CD4-positive, CD25-positive, alpha-beta regulatory T cell (primary cell): ENCODE measurements around the gene CNTNAP4. TPM values are rescaled to one million over a fixed set of nuclear protein-coding genes. Genes with fewer than 3 reads are reported as not detected.

Source experiments
- ATAC-seq, 2 donors: fragments of 150-1000 bp; cut with Tn5 transposase; one replicate each; pipeline ENCODE4 v1.10.0; 2021; ENCODE audit warnings: low read depth in 2 of 2, moderate number of reproducible peaks in 2 of 2, moderate library complexity in 1 of 2
- DNase-seq, 3 donors: peaks; one replicate each; pipeline versions ENCODE4 v3.0.0 to v3.0.0-alpha.2; 2012 to 2022; ENCODE audit warnings: mixed read lengths in 1 of 3
- H3K27ac ChIP-seq: one replicate; pipeline ENCODE4 v1.7.0; 2013; ENCODE audit warnings: mild to moderate bottlenecking, low read length; ENCODE audit not compliant: insufficient read depth, poor library complexity, severe bottlenecking
- H3K27me3 ChIP-seq: one replicate; pipeline ENCODE4 v1.7.0; 2013; ENCODE audit warnings: low read length; ENCODE audit not compliant: control insufficient read depth, insufficient read depth
- H3K36me3 ChIP-seq: one replicate; pipeline ENCODE4 v1.7.0; 2013; ENCODE audit warnings: mild to moderate bottlenecking, low read length, moderate library complexity; ENCODE audit not compliant: control insufficient read depth, insufficient read depth
- H3K4me1 ChIP-seq: 2 replicates; pipeline ENCODE4 v1.7.0; 2013; ENCODE audit warnings: mild to moderate bottlenecking, low read length; ENCODE audit not compliant: insufficient read depth, control insufficient read depth, poor library complexity, severe bottlenecking
- H3K4me3 ChIP-seq: one replicate; pipeline ENCODE4 v1.7.0; 2013; ENCODE audit warnings: low read depth, mild to moderate bottlenecking, low read length, moderate library complexity
- H3K9me3 ChIP-seq, 2 experiments: 1 replicate in 1 of 2; 2 replicates in 1 of 2; pipeline ENCODE4 v1.7.0; 2013; ENCODE audit warnings: low read length in 2 of 2, mild to moderate bottlenecking in 1 of 2, moderate library complexity in 1 of 2; ENCODE audit not compliant: control insufficient read depth in 2 of 2
- H3K27ac Mint-ChIP-seq, 3 donors: one replicate each; pipeline ENCODE4 v1.8.0; 2020 to 2022; ENCODE audit warnings: mild to moderate bottlenecking in 3 of 3, mixed read lengths in 3 of 3, moderate library complexity in 2 of 3
- H3K27me3 Mint-ChIP-seq: one replicate; pipeline ENCODE4 v1.8.0; 2022; ENCODE audit warnings: mild to moderate bottlenecking, mixed read lengths
- H3K36me3 Mint-ChIP-seq: one replicate; pipeline ENCODE4 v1.8.0; 2020; ENCODE audit warnings: mixed read lengths
- H3K4me1 Mint-ChIP-seq, 4 donors: one replicate each; pipeline ENCODE4 v1.8.0; 2020 to 2022; ENCODE audit warnings: mixed read lengths in 4 of 4, mild to moderate bottlenecking in 1 of 4
- H3K4me3 Mint-ChIP-seq, 4 donors: one replicate each; pipeline ENCODE4 v1.8.0; 2020 to 2022; ENCODE audit warnings: mild to moderate bottlenecking in 4 of 4, mixed read lengths in 4 of 4, moderate library complexity in 3 of 4
- H3K9me3 Mint-ChIP-seq, 7 donors: one replicate each; pipeline ENCODE4 v1.8.0; 2020 to 2022; ENCODE audit warnings: mixed read lengths in 7 of 7, mild to moderate bottlenecking in 3 of 7, moderate library complexity in 2 of 7
- polyA plus RNA-seq, 4 donors: library from polyadenylated mRNA; unstranded; fragments of 300-500 nt; fragmentation: Illumina TruSeq; gene quantifications; one replicate each; pipeline ENCODE4 v1.2.3, GENCODE V29; 2021
- total RNA-seq: library from RNA; stranded (reverse); gene quantifications from one replicate; pipeline ENCODE4 v1.2.3, GENCODE V29; 2022

Gene CNTNAP4
- total and polyA plus RNA-seq, 5 donors from 2014 or later: not detected

GRCh38 chr16:76246587-76246986, 30.6 kb upstream of the CNTNAP4 start:
- DNase-seq (no peak), ATAC-seq (no peak)
- Histone ChIP-seq H3K27me3 (no peaks in the 10 kb centered on the region), H3K27ac (no peak overlapping the region), H3K9me3 (no peaks in the 10 kb centered on the region), H3K4me3 (no peak overlapping the region), H3K4me1 (no peaks in the 10 kb centered on the region), H3K36me3 (no peaks in the 10 kb centered on the region)
- Mint-ChIP-seq H3K27me3 (no peaks in the 10 kb centered on the region), H3K4me3 (no peak overlapping the region), H3K27ac (no peak overlapping the region), H3K4me1 (no peaks in the 10 kb centered on the region), H3K9me3 (peaks cover 2 to 26% (median 8%) of the 10 kb centered on the region in 7 donors), H3K36me3 (no peaks in the 10 kb centered on the region)

DNA sequence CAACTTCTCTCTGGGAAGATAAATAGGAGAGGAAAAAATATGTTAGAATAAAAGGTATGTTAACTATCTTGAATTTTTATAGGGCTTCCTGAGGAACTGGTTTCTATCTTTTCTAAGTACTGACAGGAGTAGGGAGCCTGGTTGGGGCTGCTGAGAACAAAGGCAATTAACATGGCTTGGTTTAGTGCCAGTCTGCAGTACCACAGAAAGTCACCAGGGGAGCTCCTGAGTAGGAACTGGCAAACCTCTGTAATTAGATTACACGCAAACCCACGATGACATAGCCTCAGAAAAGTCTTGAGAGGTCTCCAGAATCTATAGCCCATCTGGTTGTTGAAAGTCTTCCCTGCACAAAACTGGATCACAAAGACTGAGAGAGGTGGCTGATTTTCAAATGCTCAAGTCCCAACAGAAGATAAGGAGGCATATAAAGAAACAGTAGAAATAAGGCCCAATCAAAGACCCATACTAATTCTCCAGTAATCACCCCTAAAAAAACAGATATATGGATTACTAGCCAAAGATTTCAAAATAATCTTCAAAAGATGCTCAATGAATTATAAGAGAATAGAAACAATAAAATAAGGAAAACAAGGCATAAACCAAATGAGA, 11.7 kb upstream of the CNTNAP4 start:
- DNase-seq (peak in 1 of 3 donors; percentile 13), ATAC-seq (no peak)
- H3K4me3 ChIP-seq: no peak overlapping the region
- H3K27ac ChIP-seq: no peak overlapping the region
- H3K4me1 ChIP-seq: no peaks in the 10 kb centered on the region
- H3K9me3 ChIP-seq: no peaks in the 10 kb centered on the region
- Mint-ChIP-seq H3K9me3 (peaks cover 2 to 32% (median 5%) of the 10 kb centered on the region in 7 donors), H3K4me1 (no peaks in the 10 kb centered on the region), H3K36me3 (no peaks in the 10 kb centered on the region), H3K27me3 (no peaks in the 10 kb centered on the region), H3K27ac (no peak overlapping the region), H3K4me3 (no peak overlapping the region)
- H3K27me3 ChIP-seq: no peaks in the 10 kb centered on the region
- no peaks in the 10 kb centered on the region for H3K36me3 ChIP-seq

DNA sequence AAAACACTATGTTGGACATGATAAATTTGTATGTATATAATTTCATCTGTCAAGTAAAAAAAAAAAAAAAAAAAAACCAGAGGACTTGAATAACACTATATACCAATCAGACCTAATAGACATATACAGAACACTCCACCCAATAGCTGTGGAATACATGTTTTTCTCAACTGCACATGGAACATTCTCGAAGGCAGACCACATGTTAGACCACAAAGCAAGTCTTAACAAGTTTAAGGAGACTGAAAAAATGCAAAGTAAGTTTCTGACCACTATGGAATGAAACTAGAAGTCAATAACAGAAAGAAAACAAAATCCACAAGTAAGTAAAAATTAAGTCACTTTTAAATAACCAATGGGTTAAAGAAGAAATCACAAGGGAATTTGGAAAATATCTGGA, 8.4 kb upstream of the CNTNAP4 start:
- no peaks in the 10 kb centered on the region for H3K36me3 Mint-ChIP-seq
- peaks cover 3 to 35% (median 7%) of the 10 kb centered on the region in 7 donors for H3K9me3 Mint-ChIP-seq
- H3K27me3 Mint-ChIP-seq: no peaks in the 10 kb centered on the region
- ATAC-seq: no peak
- Histone ChIP-seq H3K27me3 (no peaks in the 10 kb centered on the region), H3K9me3 (no peaks in the 10 kb centered on the region), H3K27ac (no peak overlapping the region), H3K36me3 (no peaks in the 10 kb centered on the region), H3K4me1 (no peaks in the 10 kb centered on the region), H3K4me3 (no peak overlapping the region)
- no peak overlapping the region for H3K27ac Mint-ChIP-seq
- no peaks in the 10 kb centered on the region for H3K4me1 Mint-ChIP-seq
- DNase-seq: no peak
- H3K4me3 Mint-ChIP-seq: no peak overlapping the region

DNA sequence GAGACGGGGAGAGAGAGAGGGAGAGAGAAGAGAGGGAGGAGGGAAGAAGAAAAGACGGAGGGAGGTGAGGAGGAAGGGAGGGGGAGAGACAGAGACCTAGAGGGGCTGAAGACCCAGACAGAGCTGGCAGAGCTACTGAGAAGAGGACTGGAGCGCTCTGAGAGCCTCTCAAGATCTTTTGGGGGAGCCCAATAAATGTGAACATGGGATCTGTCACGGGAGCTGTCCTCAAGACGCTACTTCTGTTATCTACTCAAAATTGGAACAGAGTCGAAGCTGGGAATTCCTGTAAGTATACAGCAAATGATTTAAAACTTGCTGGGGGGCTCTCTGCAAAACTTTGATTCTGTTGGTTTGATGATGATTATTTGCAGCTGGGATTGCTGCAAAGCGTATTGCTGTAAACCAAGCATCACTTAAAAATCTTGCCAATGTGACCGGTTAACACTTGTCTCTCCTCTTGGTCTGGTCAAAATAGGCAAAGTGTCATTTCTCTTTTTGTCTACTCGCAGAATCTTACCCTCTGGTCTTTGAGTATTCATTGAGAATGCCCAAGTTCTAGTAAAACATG, 344 bp downstream of the CNTNAP4 start:
- no peaks in the 10 kb centered on the region for H3K4me1 Mint-ChIP-seq
- no peak overlapping the region for H3K4me3 ChIP-seq
- no peak for ATAC-seq
- H3K4me3 Mint-ChIP-seq: no peak overlapping the region
- no peaks in the 10 kb centered on the region for H3K4me1 ChIP-seq
- peaks cover 0 to 6% (median 2%) of the 10 kb centered on the region in 7 donors for H3K9me3 Mint-ChIP-seq
- no peak overlapping the region for H3K27ac ChIP-seq
- no peaks in the 10 kb centered on the region for H3K36me3 ChIP-seq
- no peaks in the 10 kb centered on the region for H3K27me3 ChIP-seq
- H3K9me3 ChIP-seq: no peaks in the 10 kb centered on the region
- no peak overlapping the region for H3K27ac Mint-ChIP-seq
- H3K36me3 Mint-ChIP-seq: no peaks in the 10 kb centered on the region
- no peak for DNase-seq
- peaks cover 4% of the 10 kb centered on the region for H3K27me3 Mint-ChIP-seq

- peaks cover 0 to 5% (median 2%) of the 10 kb centered on the region in 7 donors for H3K9me3 Mint-ChIP-seq
- DNase-seq (no peak), ATAC-seq (no peak)
- Histone ChIP-seq H3K4me3 (no peak overlapping the region), H3K27me3 (no peaks in the 10 kb centered on the region), H3K27ac (no peak overlapping the region), H3K9me3 (no peaks in the 10 kb centered on the region), H3K4me1 (no peaks in the 10 kb centered on the region), H3K36me3 (no peaks in the 10 kb centered on the region)
- peaks cover 4% of the 10 kb centered on the region for H3K27me3 Mint-ChIP-seq
- no peaks in the 10 kb centered on the region for H3K4me1 Mint-ChIP-seq
- H3K36me3 Mint-ChIP-seq: no peaks in the 10 kb centered on the region
- no peak overlapping the region for H3K4me3 Mint-ChIP-seq
- H3K27ac Mint-ChIP-seq: no peak overlapping the region
These were observed 885 bp downstream of the CNTNAP4 start for GRCh38 chr16:76278086-76278485.

DNA sequence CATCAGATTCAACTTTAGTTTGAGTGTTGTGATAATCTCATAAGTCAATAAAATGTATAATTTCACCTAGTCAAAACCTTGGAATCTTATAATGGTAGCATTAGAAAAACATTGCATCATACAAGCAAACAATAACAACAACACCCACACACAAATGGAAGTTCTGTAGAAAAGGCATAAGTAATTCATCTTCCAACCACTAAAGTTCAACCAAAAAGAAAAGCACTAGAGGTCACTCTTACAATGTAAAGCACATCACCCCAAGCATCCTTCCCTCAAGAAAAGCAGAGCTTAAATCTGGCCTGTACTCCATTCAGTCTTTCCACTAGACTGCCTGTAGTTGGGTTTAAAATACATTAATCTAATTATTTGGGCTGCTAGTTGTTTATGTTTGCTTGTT, 1.8 kb downstream of the CNTNAP4 start:
- Histone ChIP-seq H3K4me3 (no peak overlapping the region), H3K27me3 (no peaks in the 10 kb centered on the region), H3K9me3 (no peaks in the 10 kb centered on the region), H3K36me3 (no peaks in the 10 kb centered on the region), H3K27ac (no peak overlapping the region), H3K4me1 (no peaks in the 10 kb centered on the region)
- no peak overlapping the region for H3K27ac Mint-ChIP-seq
- ATAC-seq (no peak), DNase-seq (no peak)
- H3K9me3 Mint-ChIP-seq: peaks cover 0 to 3% (median 2%) of the 10 kb centered on the region in 7 donors
- H3K4me3 Mint-ChIP-seq: no peak overlapping the region
- H3K36me3 Mint-ChIP-seq: no peaks in the 10 kb centered on the region
- peaks cover 4% of the 10 kb centered on the region for H3K27me3 Mint-ChIP-seq
- no peaks in the 10 kb centered on the region for H3K4me1 Mint-ChIP-seq

- H3K4me1 ChIP-seq: no peaks in the 10 kb centered on the region
- no peak overlapping the region for H3K4me3 ChIP-seq
- Mint-ChIP-seq H3K27ac (no peak overlapping the region), H3K27me3 (peaks cover 4% of the 10 kb centered on the region), H3K9me3 (peaks cover 0 to 3% (median 2%) of the 10 kb centered on the region in 7 donors), H3K36me3 (no peaks in the 10 kb centered on the region), H3K4me3 (no peak overlapping the region), H3K4me1 (no peaks in the 10 kb centered on the region)
- H3K27ac ChIP-seq: no peak overlapping the region
- H3K36me3 ChIP-seq: no peaks in the 10 kb centered on the region
- no peaks in the 10 kb centered on the region for H3K27me3 ChIP-seq
- ATAC-seq (no peak), DNase-seq (no peak)
- H3K9me3 ChIP-seq: no peaks in the 10 kb centered on the region
These were observed 3.4 kb downstream of the CNTNAP4 start for GRCh38 chr16:76280421-76281215.
